Endometrial microvascular endothelial cells (primary cell): ENCODE results near the gene CDH4. TPM values are rescaled to one million over a fixed set of nuclear protein-coding genes. Genes with fewer than 3 reads are reported as not detected.
"Not testable (repeated sequence)": the region's sequence is repeated elsewhere in the genome, so short reads cannot be mapped to it uniquely, and the experiment has no call there.

Experiments used
- in situ Hi-C: cut with HindIII; loops from 2 replicates; pipeline ENCODE4 v1.10.0; 2017; ENCODE audit warnings: low sequenced_read_pairs, low pct_unique_long_range_greater_than_20kb; ENCODE audit errors: inconsistent ontology term
- total RNA-seq: library from RNA; depleted of rRNA; stranded (reverse); fragments of >200 nt; gene quantifications from one replicate; pipeline ENCODE4 v1.2.3, GENCODE V29; 2015; ENCODE audit errors: inconsistent ontology term

CDH4 gene
- total RNA-seq, 1 donor from 2014 or later = 31.2 TPM

GRCh38 chr20:61389077-61389476, 137.0 kb downstream of the CDH4 start:
- in situ Hi-C loops = no loop called here

- in situ Hi-C loops = no loop called here
These were observed 139.1 kb downstream of the CDH4 start for GRCh38 chr20:61391185-61391584.

- in situ Hi-C loops = no loop called here
These were observed 139.9 kb downstream of the CDH4 start for GRCh38 chr20:61391812-61392520.

GRCh38 chr20:61394088-61394799, 142.2 kb downstream of the CDH4 start:
- in situ Hi-C loops = no loop called here

GRCh38 chr20:61396262-61396848, 144.3 kb downstream of the CDH4 start:
- in situ Hi-C loops = no loop called here

GRCh38 chr20:61397146-61397545, 145.1 kb downstream of the CDH4 start:
- in situ Hi-C loops = no loop called here

- in situ Hi-C loops = no loop called here
These were observed 145.7 kb downstream of the CDH4 start for GRCh38 chr20:61397790-61398189.

GRCh38 chr20:61399433-61399832, 147.4 kb downstream of the CDH4 start:
- in situ Hi-C loops = no loop called here

GRCh38 chr20:61400499-61400898, 148.4 kb downstream of the CDH4 start:
- in situ Hi-C loops = no loop called here

- in situ Hi-C loops = no loop called here
These were observed 152.2 kb downstream of the CDH4 start for GRCh38 chr20:61404303-61404702.

GRCh38 chr20:61405007-61405406, 152.9 kb downstream of the CDH4 start:
- in situ Hi-C loops = no loop called here

GRCh38 chr20:61406773-61407172, 154.7 kb downstream of the CDH4 start:
- in situ Hi-C loops = not testable (repeated sequence)

GRCh38 chr20:61407561-61407960, 155.5 kb downstream of the CDH4 start:
- in situ Hi-C loops = no loop called here

- in situ Hi-C loops = no loop called here
These were observed 157.1 kb downstream of the CDH4 start for GRCh38 chr20:61408951-61409740.

- in situ Hi-C loops = no loop called here
These were observed 159.7 kb downstream of the CDH4 start for GRCh38 chr20:61411743-61412142.

- in situ Hi-C loops = no loop called here
These were observed 161.7 kb downstream of the CDH4 start for GRCh38 chr20:61413752-61414151.

- in situ Hi-C loops = no loop called here
These were observed 162.5 kb downstream of the CDH4 start for GRCh38 chr20:61414455-61414991.

GRCh38 chr20:61416546-61416945, 164.5 kb downstream of the CDH4 start:
- in situ Hi-C loops = no loop called here
